GM08714 (cell line): ENCODE measurements around the gene CRYM.
"Not testable (repeated sequence)": the region's sequence is repeated elsewhere in the genome, so short reads cannot be mapped to it uniquely, and the experiment has no call there.

Experiments
- H3K4me3 ChIP-seq: fragments of 200-500 bp; sonication (Bioruptor generic); 2 replicates; pipeline ENCODE4 v1.5.1; 2014; ENCODE audit warnings: mild to moderate bottlenecking, low read length, inconsistent platforms
- ZNF274 ChIP-seq: IDR thresholded peaks from 2 replicates; pipeline ENCODE4 v1.6.1; 2012; ENCODE audit warnings: mild to moderate bottlenecking, low read depth, low read length

CRYM gene

GRCh38 chr16:21277927-21278706 is at the start of gene CRYM:
TSS of gene CRYM (minus strand) at chr16:21278290. CDS start at chr16:21278251, 39 bp downstream.
- no peak for TF ChIP-seq ZNF274
- peak within 1 kb of the TSS; percentile 48; the same call in 1 of the 2 replicates for H3K4me3 ChIP-seq

GRCh38 chr16:21327046-21327445 is 49.0 kb upstream of the CRYM start:
- TF ChIP-seq ZNF274, result no peak

GRCh38 chr16:21326459-21326858 is 48.4 kb upstream of the CRYM start:
- H3K4me3 ChIP-seq, result no peak overlapping the region
- TF ChIP-seq ZNF274, result no peak

More at GRCh38 chr16:21327046-21327445, 49.0 kb upstream of the CRYM start:
- no peak overlapping the region for H3K4me3 ChIP-seq

- no peak overlapping the region for H3K4me3 ChIP-seq
- TF ChIP-seq ZNF274, result no peak
Measured at GRCh38 chr16:21324267-21324666, 46.2 kb upstream of the CRYM start.

- not testable (repeated sequence) for H3K4me3 ChIP-seq
Measured at GRCh38 chr16:21322251-21322650, 44.2 kb upstream of the CRYM start.

GRCh38 chr16:21321736-21322135 is 43.6 kb upstream of the CRYM start:
- no peak for TF ChIP-seq ZNF274
- no peak overlapping the region for H3K4me3 ChIP-seq

- no peak for TF ChIP-seq ZNF274
- no peak overlapping the region for H3K4me3 ChIP-seq
Measured at GRCh38 chr16:21314339-21314738, 36.2 kb upstream of the CRYM start.

- H3K4me3 ChIP-seq, result not testable (repeated sequence)
Measured at GRCh38 chr16:21312863-21313372, 34.8 kb upstream of the CRYM start.

GRCh38 chr16:21312046-21312445 is 34.0 kb upstream of the CRYM start:
- not testable (repeated sequence) for H3K4me3 ChIP-seq

GRCh38 chr16:21306712-21307111 is 28.6 kb upstream of the CRYM start:
- not testable (repeated sequence) for H3K4me3 ChIP-seq

- H3K4me3 ChIP-seq, result no peak overlapping the region
Measured at GRCh38 chr16:21302898-21303528, 24.9 kb upstream of the CRYM start.

GRCh38 chr16:21302454-21302853 is 24.4 kb upstream of the CRYM start:
- H3K4me3 ChIP-seq, result peak overlapping the region; percentile 73; the same call in 1 of the 2 replicates
- no peak for TF ChIP-seq ZNF274

More at GRCh38 chr16:21302898-21303528, 24.9 kb upstream of the CRYM start:
- TF ChIP-seq ZNF274, result no peak

GRCh38 chr16:21301895-21302291 is 23.8 kb upstream of the CRYM start:
- no peak for TF ChIP-seq ZNF274
- peak overlapping the region; percentile 73 for H3K4me3 ChIP-seq

- TF ChIP-seq ZNF274, result no peak
- peak overlapping the region; percentile 73 for H3K4me3 ChIP-seq
Measured at GRCh38 chr16:21301168-21301894, 23.2 kb upstream of the CRYM start.

- H3K4me3 ChIP-seq, result peak overlapping the region; percentile 73
- no peak for TF ChIP-seq ZNF274
Measured at GRCh38 chr16:21300309-21301167, 22.4 kb upstream of the CRYM start.

GRCh38 chr16:21289789-21290188 is 11.7 kb upstream of the CRYM start:
- H3K4me3 ChIP-seq, result not testable (repeated sequence)
